ENCODE results near the gene IGLL5.

IGLL5 gene

GRCh38 chr22:22883090-22883727 lies 4.4 kb upstream of the IGLL5 start:
- DNase-seq, result no peak

- peak in 26 of 56 donors; percentile 2 to 55 (median 14) for DNase-seq
These were observed 3.4 kb upstream of the IGLL5 start for GRCh38 chr22:22884010-22884887.

GRCh38 chr22:22884888-22885840 lies 2.5 kb upstream of the IGLL5 start:
- DNase-seq, result no peak

GRCh38 chr22:22886546-22886945 lies 1.1 kb upstream of the IGLL5 start:
- no peak for DNase-seq

- DNase-seq, result no peak
These were observed 1.1 kb downstream of the IGLL5 start for GRCh38 chr22:22888571-22889353.

- no peak for DNase-seq
These were observed 2.5 kb downstream of the IGLL5 start for GRCh38 chr22:22890085-22890484.

- no peak for DNase-seq
These were observed 3.6 kb downstream of the IGLL5 start for GRCh38 chr22:22891139-22891621.

GRCh38 chr22:22892096-22893052 lies 4.8 kb downstream of the IGLL5 start:
- no peak for DNase-seq

- DNase-seq, result no peak
These were observed 5.6 kb downstream of the IGLL5 start for GRCh38 chr22:22893077-22893805.

GRCh38 chr22:22893891-22894739 lies 6.5 kb downstream of the IGLL5 start:
- DNase-seq, result no peak

GRCh38 chr22:22894740-22895731 lies 7.4 kb downstream of the IGLL5 start:
- no peak for DNase-seq

GRCh38 chr22:22895776-22896445 lies 8.3 kb downstream of the IGLL5 start:
- no peak for DNase-seq

- DNase-seq, result no peak
These were observed 9.0 kb downstream of the IGLL5 start for GRCh38 chr22:22896601-22897000.

GRCh38 chr22:22897091-22897490 lies 9.5 kb downstream of the IGLL5 start:
- no peak for DNase-seq

GRCh38 chr22:22897947-22898346 lies 10.3 kb downstream of the IGLL5 start:
- DNase-seq, result no peak

Data from nucleus accumbens (tissue), 56 donors.